B cell (primary cell): ENCODE data around the gene ISG20L2. TPM values are rescaled to one million over a fixed set of nuclear protein-coding genes. Genes with fewer than 3 reads are reported as not detected.

ENCODE experiments used
- ATAC-seq: fragments of 200-7000 bp; cut with Tn5 transposase; one replicate; pipeline ENCODE4 v1.10.0; 2021; ENCODE audit warnings: low read depth, mild to moderate bottlenecking, moderate number of reproducible peaks, moderate library complexity
- CTCF ChIA-PET: fragments of 350-600 bp; sonication (Branson Sonifier 250); formaldehyde crosslinking; loops from one replicate; lab custom pipeline; 2021; ENCODE audit warnings: antibody characterized with exemption, inconsistent platforms; lab: Charles Lee
- POLR2A ChIA-PET: fragments of 350-600 bp; sonication (Branson Sonifier 250); formaldehyde crosslinking; loops from one replicate; lab custom pipeline; 2021; ENCODE audit warnings: antibody characterized with exemption; lab: Charles Lee
- DNase-seq: peaks from one replicate; pipeline ENCODE4 v3.0.0; 2013
- H2AFZ ChIP-seq: 2 replicates; pipeline ENCODE4 v1.6.1; 2012; ENCODE audit warnings: mild to moderate bottlenecking, low read depth, low read length; ENCODE audit not compliant: insufficient read depth, poor library complexity, severe bottlenecking
- H3K27ac ChIP-seq, 2 donors: 1 replicate in 1 of 2; 2 replicates in 1 of 2; pipeline ENCODE4 v1.5.1; 2012 to 2013; ENCODE audit warnings: low read length in 2 of 2, mild to moderate bottlenecking in 2 of 2, moderate library complexity in 1 of 2
- H3K27me3 ChIP-seq, 4 experiments: fragments of 200-600 bp in 1 of 4; sonication (generic) in 1 of 4; replicated peaks in 1 of 4; 1 replicate in 2 of 4; 2 replicates in 2 of 4; pipeline versions ENCODE4 v1.6.1 to v1.7.0; 2013 to 2016; ENCODE audit warnings: low read length in 3 of 4, mild to moderate bottlenecking in 2 of 4, mixed read lengths in 1 of 4, moderate library complexity in 1 of 4; ENCODE audit not compliant: insufficient read depth in 4 of 4, control insufficient read depth in 3 of 4; ENCODE audit errors: control extremely low read depth in 1 of 4
- H3K36me3 ChIP-seq, 2 experiments: replicated peaks in 1 of 2; 1 replicate in 1 of 2; 2 replicates in 1 of 2; pipeline versions ENCODE4 v1.6.1 to v1.7.1; 2013; ENCODE audit warnings: low read length in 1 of 2; ENCODE audit not compliant: insufficient read depth in 2 of 2, control insufficient read depth in 1 of 2; ENCODE audit errors: control extremely low read depth in 1 of 2, extremely low read depth in 1 of 2
- H3K4me1 ChIP-seq, 2 donors: fragments of 200-600 bp in 1 of 2; sonication (generic) in 1 of 2; 1 replicate in 1 of 2; 2 replicates in 1 of 2; pipeline versions ENCODE4 v1.5.1 to v1.6.1; 2013 to 2017; ENCODE audit warnings: low read length in 2 of 2; ENCODE audit not compliant: control insufficient read depth in 2 of 2, insufficient read depth in 2 of 2
- H3K4me2 ChIP-seq: replicated peaks from 2 replicates; pipeline ENCODE3; 2012; ENCODE audit warnings: mild to moderate bottlenecking, low read depth, low read length; ENCODE audit not compliant: poor library complexity, severe bottlenecking
- H3K4me3 ChIP-seq, 5 experiments: fragments of 200-600 bp in 1 of 5; sonication (generic) in 1 of 5; 1 replicate in 3 of 5; 2 replicates in 2 of 5; pipeline versions ENCODE4 v1.5.1 to v1.7.0; 2011 to 2016; ENCODE audit warnings: low read length in 4 of 5, mild to moderate bottlenecking in 4 of 5, low read depth in 2 of 5, control low read depth in 1 of 5, moderate library complexity in 1 of 5; ENCODE audit not compliant: insufficient read depth in 1 of 5; ENCODE audit errors: control extremely low read depth in 1 of 5, extremely low read depth in 1 of 5
- H3K79me2 ChIP-seq: fragments of 200-600 bp; sonication (generic); one replicate; pipeline ENCODE4 v1.6.0; 2016; ENCODE audit warnings: low read length; ENCODE audit not compliant: control insufficient read depth, insufficient read depth
- H3K9ac ChIP-seq: fragments of 200-600 bp; sonication (generic); 2 replicates; pipeline ENCODE4 v1.6.1; 2017; ENCODE audit warnings: mild to moderate bottlenecking, low read length, moderate library complexity
- H3K9me3 ChIP-seq, 3 donors: one replicate each; pipeline versions ENCODE4 v1.6.1 to v1.7.1; 2013; ENCODE audit warnings: low read length in 2 of 3; ENCODE audit not compliant: control insufficient read depth in 2 of 3, insufficient read depth in 1 of 3; ENCODE audit errors: control extremely low read depth in 1 of 3
- H4K20me1 ChIP-seq: 2 replicates; pipeline ENCODE4 v1.6.0; 2012; ENCODE audit warnings: mild to moderate bottlenecking, low read length; ENCODE audit not compliant: insufficient read depth, control insufficient read depth, poor library complexity, severe bottlenecking
- H3K27ac Mint-ChIP-seq: one replicate; pipeline ENCODE4 v1.8.0; 2021; ENCODE audit warnings: mixed read lengths
- H3K27me3 Mint-ChIP-seq: one replicate; pipeline ENCODE4 v1.8.0; 2021; ENCODE audit warnings: mixed read lengths
- H3K4me1 Mint-ChIP-seq: one replicate; pipeline ENCODE4 v1.8.0; 2021; ENCODE audit warnings: mixed read lengths
- H3K4me3 Mint-ChIP-seq: one replicate; pipeline ENCODE4 v1.8.0; 2021; ENCODE audit warnings: mixed read lengths
- H3K9me3 Mint-ChIP-seq: one replicate; pipeline ENCODE4 v1.8.0; 2022; ENCODE audit warnings: mixed read lengths; ENCODE audit not compliant: insufficient read depth
- CTCF ChIP-seq: fragments of 200-600 bp; IDR thresholded peaks from one replicate; pipeline ENCODE4 v1.8.0; 2022; ENCODE audit warnings: antibody characterized with exemption, mild to moderate bottlenecking
- EZH2 ChIP-seq: IDR thresholded peaks from 2 replicates; pipeline ENCODE4 v1.6.1; 2012; ENCODE audit warnings: borderline replicate concordance, low read depth, mild to moderate bottlenecking, moderate library complexity, low read length; ENCODE audit not compliant: insufficient read depth, poor library complexity, severe bottlenecking
- WGBS: methylation state at CpG from one replicate; pipeline ENCODE4 v1.1.5; 2013; ENCODE audit warnings: missing lambda C conversion rate; ENCODE audit not compliant: insufficient coverage; 5-methylcytosine and 5-hydroxymethylcytosine counted together
- intact Hi-C: fragments of 100-400 bp; cut with micrococcal nuclease; formaldehyde crosslinking; loops from one replicate; pipeline ENCODE4 v1.10.0; 2022
- polyA plus RNA-seq: library from polyadenylated mRNA; depleted of rRNA; stranded (reverse); fragments of >200 nt; gene quantifications from 2 replicates; pipeline ENCODE4 v1.2.3, GENCODE V29; 2012
- total RNA-seq, 2 donors: library from RNA; stranded (reverse); fragments of 120-200 nt in 1 of 2; gene quantifications; 1 replicate in 1 of 2; 2 replicates in 1 of 2; pipeline versions ENCODE4 v1.2.3 to v1.2.4, GENCODE V29; 2013 to 2022

Gene ISG20L2
- total and polyA plus RNA-seq, 2 donors (not counting 1 experiment from before 2014, with no cell fraction given): 30.1 to 51.7 TPM

DNA sequence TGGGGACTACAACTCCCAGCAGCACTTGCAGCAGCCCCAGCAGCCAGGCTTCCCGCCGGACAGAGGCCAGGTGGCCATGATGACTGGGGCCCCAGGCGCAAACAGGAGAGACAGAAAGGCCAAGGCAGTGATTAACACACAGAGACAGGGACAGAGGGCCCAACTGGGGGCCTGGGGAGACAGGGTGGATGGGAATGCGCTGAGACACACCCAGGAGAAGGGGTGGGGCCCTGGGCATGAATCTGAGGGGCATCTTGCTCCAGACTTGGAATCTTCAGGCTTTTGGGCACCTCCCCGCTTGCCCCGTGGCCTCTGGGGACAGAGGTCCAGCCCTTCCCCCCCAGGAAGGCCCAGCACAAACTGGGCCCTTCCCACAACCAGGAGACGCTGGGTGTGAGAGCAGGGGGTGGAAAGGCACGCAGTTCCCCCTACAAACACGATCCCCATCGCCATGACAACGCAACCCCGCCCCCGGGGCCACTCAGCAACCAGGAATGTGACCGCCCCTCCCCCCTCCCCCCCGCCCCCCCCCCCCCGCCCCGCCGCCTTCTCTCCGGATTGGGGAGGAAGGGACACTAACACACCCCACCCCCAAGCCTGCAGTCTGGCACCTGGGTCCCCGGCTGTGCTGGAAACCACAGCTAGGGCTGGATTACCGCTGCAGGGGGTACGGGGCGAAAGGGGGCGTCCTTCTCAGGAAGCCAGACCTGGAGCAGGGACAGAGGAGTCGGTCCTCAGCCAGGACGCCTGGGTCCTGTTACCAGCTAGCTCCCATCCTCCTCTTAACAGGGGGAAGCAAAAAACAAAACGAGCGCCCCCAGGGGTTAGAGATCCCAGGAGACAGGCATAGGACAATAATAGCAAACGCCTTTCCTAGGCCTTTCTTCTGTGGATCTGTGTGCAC is 18.4 kb upstream of the ISG20L2 start:
- intact Hi-C loops: loop anchor here (2.0 kb wide), 1 partner anchor 246 kb away; the partner anchor contains the start of gene MEF2D
- Mint-ChIP-seq H3K9me3 (no peaks in the 10 kb centered on the region), H3K4me1 (peaks cover 52% of the 10 kb centered on the region)

More for the DNA sequence above, 18.4 kb upstream of the ISG20L2 start:
- peaks cover 57% of the 10 kb centered on the region for H3K79me2 ChIP-seq
- peaks cover 16% of the 10 kb centered on the region for H4K20me1 ChIP-seq
- peaks cover 0 to 24% of the 10 kb centered on the region in 2 experiments for H3K36me3 ChIP-seq
- H3K27ac ChIP-seq: peak overlapping the region; percentile 80 to 88
- DNase-seq (peak; percentile 78), ATAC-seq (peak; percentile 3)
- H3K9ac ChIP-seq: peak overlapping the region; percentile 78
- peak overlapping the region; percentile 97 for H3K27ac Mint-ChIP-seq
- peaks cover 42 to 49% of the 10 kb centered on the region in 2 donors for H3K4me1 ChIP-seq
- no peak for TF ChIP-seq CTCF
- no peak for TF ChIP-seq EZH2
- no peaks in the 10 kb centered on the region for H3K27me3 Mint-ChIP-seq
- H3K4me2 ChIP-seq: peak overlapping the region; percentile 78
- H3K27me3 ChIP-seq: no peaks in the 10 kb centered on the region
- H3K4me3 Mint-ChIP-seq: peak overlapping the region; percentile 93
- CTCF ChIA-PET: interaction anchor here (0.6 to 0.7 kb wide), 2 partner anchors 142 to 143 kb away, joined by 3 read pairs; no protein-coding TSS in a partner anchor
- POLR2A ChIA-PET: interaction anchor here (1.9 kb wide), 1 partner anchor 20 kb away, joined by 9 read pairs; the partner anchor contains the start of gene PRCC
- H3K4me3 ChIP-seq: peak overlapping the region in 4 of 5 experiments; percentile 34 to 55 (median 38)
- H3K9me3 ChIP-seq: no peaks in the 10 kb centered on the region
- peak overlapping the region; percentile 43 for H2AFZ ChIP-seq
- WGBS: 13% methylated on average over 12 of the region's 29 CpGs
